Measurements from ENCODE around the gene LRP1B.

LRP1B gene

GRCh38 chr2:141641462-141641861 lies 489.4 kb downstream of the LRP1B start:
- no peaks in the 10 kb centered on the region for H3K36me3 Mint-ChIP-seq
- DNase-seq (ENCODE audit: low spot score in 2 of 2): no peak
- no peak overlapping the region for H3K4me3 Mint-ChIP-seq
- ATAC-seq: no peak
- peaks cover 14% of the 10 kb centered on the region for H3K9me3 Mint-ChIP-seq
- no peaks in the 10 kb centered on the region for H3K4me1 Mint-ChIP-seq
- no peak overlapping the region for H3K27ac Mint-ChIP-seq

GRCh38 chr2:141639809-141640208 lies 491.0 kb downstream of the LRP1B start:
- peaks cover 13% of the 10 kb centered on the region for H3K9me3 Mint-ChIP-seq
- H3K36me3 Mint-ChIP-seq: no peaks in the 10 kb centered on the region
- no peaks in the 10 kb centered on the region for H3K4me1 Mint-ChIP-seq
- H3K4me3 Mint-ChIP-seq: no peak overlapping the region
- DNase-seq (ENCODE audit: low spot score in 2 of 2) (no peak), ATAC-seq (no peak)
- H3K27ac Mint-ChIP-seq: no peak overlapping the region

- no peak overlapping the region for H3K27ac Mint-ChIP-seq
These were observed 497.7 kb downstream of the LRP1B start for GRCh38 chr2:141633132-141633531.

GRCh38 chr2:141630407-141630930 lies 500.3 kb downstream of the LRP1B start:
- Mint-ChIP-seq H3K36me3 (no peaks in the 10 kb centered on the region), H3K4me3 (no peak overlapping the region), H3K9me3 (peaks cover 14% of the 10 kb centered on the region), H3K27ac (no peak overlapping the region), H3K4me1 (no peaks in the 10 kb centered on the region)
- no peak for DNase-seq (ENCODE audit: low spot score in 2 of 2)
- ATAC-seq: no peak

More at GRCh38 chr2:141633132-141633531, 497.7 kb downstream of the LRP1B start:
- H3K4me3 Mint-ChIP-seq: no peak overlapping the region
- no peaks in the 10 kb centered on the region for H3K36me3 Mint-ChIP-seq
- ATAC-seq: no peak
- DNase-seq (ENCODE audit: low spot score in 2 of 2): no peak
- H3K4me1 Mint-ChIP-seq: no peaks in the 10 kb centered on the region
- peaks cover 9% of the 10 kb centered on the region for H3K9me3 Mint-ChIP-seq

GRCh38 chr2:141620372-141620771 lies 510.4 kb downstream of the LRP1B start:
- DNase-seq (ENCODE audit: low spot score in 2 of 2) (no peak), ATAC-seq (no peak)
- Mint-ChIP-seq H3K9me3 (peaks cover 3% of the 10 kb centered on the region), H3K36me3 (no peaks in the 10 kb centered on the region), H3K27ac (no peak overlapping the region), H3K4me1 (no peaks in the 10 kb centered on the region), H3K4me3 (no peak overlapping the region)

- peaks cover 6% of the 10 kb centered on the region for H3K9me3 Mint-ChIP-seq
- no peak overlapping the region for H3K4me3 Mint-ChIP-seq
- no peaks in the 10 kb centered on the region for H3K4me1 Mint-ChIP-seq
- ATAC-seq: no peak
- no peaks in the 10 kb centered on the region for H3K36me3 Mint-ChIP-seq
- H3K27ac Mint-ChIP-seq: no peak overlapping the region
- no peak for DNase-seq (ENCODE audit: low spot score in 2 of 2)
These were observed 512.4 kb downstream of the LRP1B start for GRCh38 chr2:141618457-141618856.

GRCh38 chr2:141611981-141612380 lies 518.8 kb downstream of the LRP1B start:
- DNase-seq (ENCODE audit: low spot score in 2 of 2) (no peak), ATAC-seq (no peak)
- H3K4me1 Mint-ChIP-seq: no peaks in the 10 kb centered on the region
- H3K27ac Mint-ChIP-seq: no peak overlapping the region
- H3K9me3 Mint-ChIP-seq: peaks cover 13% of the 10 kb centered on the region
- no peak overlapping the region for H3K4me3 Mint-ChIP-seq
- H3K36me3 Mint-ChIP-seq: no peaks in the 10 kb centered on the region

GRCh38 chr2:141611176-141611571 lies 519.6 kb downstream of the LRP1B start:
- H3K36me3 Mint-ChIP-seq: no peaks in the 10 kb centered on the region
- H3K9me3 Mint-ChIP-seq: peaks cover 9% of the 10 kb centered on the region
- no peaks in the 10 kb centered on the region for H3K4me1 Mint-ChIP-seq
- ATAC-seq (no peak), DNase-seq (ENCODE audit: low spot score in 2 of 2) (no peak)
- no peak overlapping the region for H3K27ac Mint-ChIP-seq
- no peak overlapping the region for H3K4me3 Mint-ChIP-seq

GRCh38 chr2:141610564-141611175 lies 520.1 kb downstream of the LRP1B start:
- Mint-ChIP-seq H3K4me1 (no peaks in the 10 kb centered on the region), H3K27ac (no peak overlapping the region), H3K9me3 (peaks cover 12% of the 10 kb centered on the region), H3K4me3 (no peak overlapping the region), H3K36me3 (no peaks in the 10 kb centered on the region)
- ATAC-seq (no peak), DNase-seq (ENCODE audit: low spot score in 2 of 2) (no peak)

- DNase-seq (ENCODE audit: low spot score in 2 of 2) (no peak), ATAC-seq (no peak)
- H3K4me1 Mint-ChIP-seq: no peaks in the 10 kb centered on the region
- no peaks in the 10 kb centered on the region for H3K36me3 Mint-ChIP-seq
- no peak overlapping the region for H3K27ac Mint-ChIP-seq
- H3K4me3 Mint-ChIP-seq: no peak overlapping the region
- H3K9me3 Mint-ChIP-seq: peaks cover 12% of the 10 kb centered on the region
These were observed 525.7 kb downstream of the LRP1B start for GRCh38 chr2:141605163-141605562.

GRCh38 chr2:141601511-141602152 lies 529.2 kb downstream of the LRP1B start:
- H3K9me3 Mint-ChIP-seq: peaks cover 19% of the 10 kb centered on the region
- H3K4me1 Mint-ChIP-seq: no peaks in the 10 kb centered on the region
- no peak overlapping the region for H3K27ac Mint-ChIP-seq
- no peak for DNase-seq (ENCODE audit: low spot score in 2 of 2)
- no peak overlapping the region for H3K4me3 Mint-ChIP-seq
- H3K36me3 Mint-ChIP-seq: no peaks in the 10 kb centered on the region
- no peak for ATAC-seq

GRCh38 chr2:141599721-141600120 lies 531.1 kb downstream of the LRP1B start:
- Mint-ChIP-seq H3K4me1 (no peaks in the 10 kb centered on the region), H3K36me3 (no peaks in the 10 kb centered on the region), H3K9me3 (peaks cover 15% of the 10 kb centered on the region), H3K4me3 (no peak overlapping the region), H3K27ac (no peak overlapping the region)
- DNase-seq (ENCODE audit: low spot score in 2 of 2) (no peak), ATAC-seq (no peak)

GRCh38 chr2:141598982-141599381 lies 531.8 kb downstream of the LRP1B start:
- H3K4me1 Mint-ChIP-seq: no peaks in the 10 kb centered on the region
- ATAC-seq: no peak
- H3K27ac Mint-ChIP-seq: no peak overlapping the region
- H3K9me3 Mint-ChIP-seq: peaks cover 16% of the 10 kb centered on the region
- no peak for DNase-seq (ENCODE audit: low spot score in 2 of 2)
- no peaks in the 10 kb centered on the region for H3K36me3 Mint-ChIP-seq
- no peak overlapping the region for H3K4me3 Mint-ChIP-seq

- DNase-seq (ENCODE audit: low spot score in 2 of 2): no peak
- no peak overlapping the region for H3K27ac Mint-ChIP-seq
- peaks cover 22% of the 10 kb centered on the region for H3K9me3 Mint-ChIP-seq
- no peaks in the 10 kb centered on the region for H3K4me1 Mint-ChIP-seq
- no peak for ATAC-seq
- no peak overlapping the region for H3K4me3 Mint-ChIP-seq
- H3K36me3 Mint-ChIP-seq: no peaks in the 10 kb centered on the region
These were observed 535.4 kb downstream of the LRP1B start for GRCh38 chr2:141595316-141595920.

- Mint-ChIP-seq H3K36me3 (no peaks in the 10 kb centered on the region), H3K9me3 (peaks cover 14% of the 10 kb centered on the region), H3K27ac (no peak overlapping the region), H3K4me3 (no peak overlapping the region), H3K4me1 (no peaks in the 10 kb centered on the region)
- no peak for ATAC-seq
- no peak for DNase-seq (ENCODE audit: low spot score in 2 of 2)
These were observed 539.0 kb downstream of the LRP1B start for GRCh38 chr2:141591787-141592186.

GRCh38 chr2:141590620-141591019 lies 540.2 kb downstream of the LRP1B start:
- Mint-ChIP-seq H3K27ac (no peak overlapping the region), H3K9me3 (peaks cover 14% of the 10 kb centered on the region), H3K36me3 (no peaks in the 10 kb centered on the region), H3K4me3 (no peak overlapping the region), H3K4me1 (no peaks in the 10 kb centered on the region)
- no peak for DNase-seq (ENCODE audit: low spot score in 2 of 2)
- no peak for ATAC-seq

All from stimulated activated effector memory CD8-positive, alpha-beta T cell treated with anti-CD3 and anti-CD28 coated beads, Interleukin-12 subunit alpha, Interleukin-12 subunit beta, amount 100 ng/mL, for 72 hours (primary cell).